Gastroesophageal sphincter (tissue), 4 donors: Measurements from ENCODE around the gene ADAM19. TPM values are rescaled to one million over a fixed set of nuclear protein-coding genes. Genes with fewer than 3 reads are reported as not detected.

Experiments
- ATAC-seq: fragments of 150-250 bp; one replicate; pipeline ENCODE4 v1.9.1; 2016; ENCODE audit warnings: mild to moderate bottlenecking, moderate library complexity
- H3K27ac ChIP-seq, 4 donors: fragments of 200-600 bp; sonication (generic) in 3 of 4; 1 replicate in 3 of 4; 2 replicates in 1 of 4; pipeline ENCODE4 v1.5.1; 2016 to 2019
- H3K27me3 ChIP-seq: fragments of 200-600 bp; sonication (generic); one replicate; pipeline ENCODE4 v1.5.1; 2019
- H3K36me3 ChIP-seq, 2 donors: fragments of 200-600 bp; sonication (generic); one replicate each; pipeline ENCODE4 v1.5.1; 2019; ENCODE audit warnings: control low read depth in 1 of 2
- H3K4me1 ChIP-seq, 3 donors: fragments of 200-600 bp; sonication (generic); 1 replicate in 2 of 3; 2 replicates in 1 of 3; pipeline ENCODE4 v1.5.1; 2016 to 2019; ENCODE audit warnings: control low read depth in 2 of 3
- H3K4me3 ChIP-seq, 2 donors: fragments of 200-600 bp; sonication (generic); one replicate each; pipeline ENCODE4 v1.5.1; 2019; ENCODE audit warnings: mild to moderate bottlenecking in 1 of 2, moderate library complexity in 1 of 2
- H3K9me3 ChIP-seq, 3 donors: fragments of 200-600 bp; sonication (generic); one replicate each; pipeline ENCODE4 v1.5.1; 2017 to 2019; ENCODE audit warnings: control low read depth in 2 of 3
- CTCF ChIP-seq, 4 experiments: fragments of 200-600 bp in 2 of 4; fragments of 450-650 bp in 2 of 4; sonication (generic) in 1 of 4; IDR thresholded peaks; one replicate each; pipeline ENCODE4 v1.5.1; 2017 to 2019; ENCODE audit warnings: antibody characterized with exemption in 4 of 4, mild to moderate bottlenecking in 2 of 4, moderate library complexity in 2 of 4
- EP300 ChIP-seq: sonication (generic); formaldehyde crosslinking; IDR thresholded peaks from one replicate; pipeline ENCODE4 v1.6.1; 2017; ENCODE audit warnings: antibody characterized with exemption, mild to moderate bottlenecking
- POLR2A ChIP-seq, 2 donors: fragments of 450-650 bp; IDR thresholded peaks; one replicate each; pipeline ENCODE4 v1.6.1; 2017; ENCODE audit warnings: antibody characterized with exemption in 2 of 2, mild to moderate bottlenecking in 2 of 2, moderate library complexity in 1 of 2
- POLR2AphosphoS5 ChIP-seq: sonication (generic); formaldehyde crosslinking; IDR thresholded peaks from one replicate; pipeline ENCODE4 v1.6.1; 2017; ENCODE audit warnings: antibody characterized with exemption
- WGBS, 2 donors: methylation state at CpG; one replicate each; pipeline ENCODE4 v1.1.5; 2018; ENCODE audit warnings: low coverage in 1 of 2; 5-methylcytosine and 5-hydroxymethylcytosine counted together
- total RNA-seq, 4 donors: library from RNA; depleted of rRNA; stranded (reverse); fragments of >200 nt; gene quantifications; one replicate each; pipeline ENCODE4 v1.1.0, GENCODE V29; 2016

The ADAM19 gene
- total RNA-seq, 4 donors from 2014 or later: 19.3 to 38.5 (median 31.2) TPM

- H3K27me3 ChIP-seq: peaks cover 3% of the 10 kb centered on the region
- peaks cover 0 to 7% of the 10 kb centered on the region in 2 donors for H3K36me3 ChIP-seq
- peak; percentile 88 for ATAC-seq
- peak overlapping the region; percentile 5 to 72 (median 62) for H3K27ac ChIP-seq
- no peak for TF ChIP-seq EP300
- TF ChIP-seq POLR2AphosphoS5: peak; percentile 89
- no peak overlapping the region for H3K4me3 ChIP-seq
- 28 to 30% methylated on average over 4 of the region's 4 CpGs for WGBS, 2 donors
- H3K9me3 ChIP-seq: no peaks in the 10 kb centered on the region
- H3K4me1 ChIP-seq: peaks cover 0 to 41% (median 14%) of the 10 kb centered on the region in 3 donors
Measured at GRCh38 chr5:157464519-157465171, 110.9 kb downstream of the ADAM19 start.

GRCh38 chr5:157463621-157464518 is 111.7 kb downstream of the ADAM19 start:
- H3K9me3 ChIP-seq: no peaks in the 10 kb centered on the region
- TF ChIP-seq CTCF (IDR thresholded peaks at IDR 0.05): no peak
- TF ChIP-seq EP300: no peak
- TF ChIP-seq POLR2AphosphoS5: peak; percentile 80
- ATAC-seq: peak; percentile 26
- peak overlapping the region; percentile 5 to 72 (median 62) for H3K27ac ChIP-seq
- H3K27me3 ChIP-seq: peaks cover 3% of the 10 kb centered on the region
- peaks cover 0 to 7% of the 10 kb centered on the region in 2 donors for H3K36me3 ChIP-seq
- WGBS, 2 donors: 42 to 47% methylated on average over 8 to 9 of the region's 9 CpGs
- H3K4me1 ChIP-seq: peaks cover 0 to 48% (median 16%) of the 10 kb centered on the region in 3 donors
- H3K4me3 ChIP-seq: no peak overlapping the region

- H3K4me3 ChIP-seq: no peak overlapping the region
- peaks cover 0 to 53% (median 16%) of the 10 kb centered on the region in 3 donors for H3K4me1 ChIP-seq
- peaks cover 3% of the 10 kb centered on the region for H3K27me3 ChIP-seq
- H3K9me3 ChIP-seq: no peaks in the 10 kb centered on the region
- TF ChIP-seq EP300 (no peak), CTCF (IDR thresholded peaks at IDR 0.05) (no peak), POLR2AphosphoS5 (no peak), POLR2A (IDR thresholded peaks at IDR 0.05) (no peak)
- peaks cover 0 to 7% of the 10 kb centered on the region in 2 donors for H3K36me3 ChIP-seq
- WGBS, 2 donors: no CpG with 5 or more reads among the region's 8 CpGs
- ATAC-seq: no peak
- H3K27ac ChIP-seq: peak overlapping the region in 3 of 4 donors; percentile 56 to 72 (median 67)
Measured at GRCh38 chr5:157463081-157463480, 112.5 kb downstream of the ADAM19 start.

- H3K4me1 ChIP-seq: peaks cover 0 to 53% (median 16%) of the 10 kb centered on the region in 3 donors
- no peak for TF ChIP-seq POLR2AphosphoS5
- TF ChIP-seq POLR2A (IDR thresholded peaks at IDR 0.05): no peak
- TF ChIP-seq EP300: no peak
- TF ChIP-seq CTCF (IDR thresholded peaks at IDR 0.05): no peak
- no CpG with 5 or more reads among the region's 4 CpGs for WGBS, 2 donors
- ATAC-seq: no peak
- H3K4me3 ChIP-seq: peak overlapping the region in 1 of 2 donors; percentile 68
- H3K27ac ChIP-seq: peak overlapping the region in 1 of 4 donors; percentile 78
- H3K9me3 ChIP-seq: no peaks in the 10 kb centered on the region
- no peaks in the 10 kb centered on the region for H3K36me3 ChIP-seq
- H3K27me3 ChIP-seq: peaks cover 3% of the 10 kb centered on the region
Measured at GRCh38 chr5:157460921-157461792, 114.4 kb downstream of the ADAM19 start.
